Chondrocyte (in vitro differentiated cells): ENCODE results near the gene IL19. TPM values are rescaled to one million over a fixed set of nuclear protein-coding genes. Genes with fewer than 3 reads are reported as not detected.

Experiments
- DNase-seq: peaks from one replicate; pipeline ENCODE4 v3.0.0; 2021; ENCODE audit warnings: mixed read lengths, low spot score
- H3K27ac Mint-ChIP-seq: one replicate; pipeline ENCODE4 v1.8.0; 2021; ENCODE audit warnings: mild to moderate bottlenecking, moderate library complexity, mixed read lengths; ENCODE audit not compliant: unreplicated experiment
- H3K27me3 Mint-ChIP-seq: 2 replicates; pipeline ENCODE4 v1.8.0; 2021; ENCODE audit warnings: low read depth, mixed read lengths
- H3K36me3 Mint-ChIP-seq: 2 replicates; pipeline ENCODE4 v1.8.0; 2021; ENCODE audit warnings: low read depth, mixed read lengths
- H3K4me1 Mint-ChIP-seq: 2 replicates; pipeline ENCODE4 v1.8.0; 2021; ENCODE audit warnings: low read depth, mild to moderate bottlenecking, mixed read lengths
- H3K4me3 Mint-ChIP-seq: one replicate; pipeline ENCODE4 v1.8.0; 2021; ENCODE audit warnings: mild to moderate bottlenecking, moderate library complexity, mixed read lengths; ENCODE audit not compliant: unreplicated experiment
- H3K9me3 Mint-ChIP-seq: 2 replicates; pipeline ENCODE4 v1.8.0; 2021; ENCODE audit warnings: low read depth, mixed read lengths
- total RNA-seq: library from RNA; stranded (reverse); gene quantifications from 3 replicates; pipeline ENCODE4 v1.2.1, GENCODE V29; 2021
- TF ChIP-seq, protein P1 (sequence below): fragments of 200-600 bp; sonication (generic); IDR thresholded peaks from 2 replicates; pipeline ENCODE4 v1.5.0; 2021; ENCODE audit warnings: antibody characterized with exemption, mild to moderate bottlenecking, moderate library complexity

The IL19 gene
- total RNA-seq, 1 donor from 2014 or later = not detected

DNA sequence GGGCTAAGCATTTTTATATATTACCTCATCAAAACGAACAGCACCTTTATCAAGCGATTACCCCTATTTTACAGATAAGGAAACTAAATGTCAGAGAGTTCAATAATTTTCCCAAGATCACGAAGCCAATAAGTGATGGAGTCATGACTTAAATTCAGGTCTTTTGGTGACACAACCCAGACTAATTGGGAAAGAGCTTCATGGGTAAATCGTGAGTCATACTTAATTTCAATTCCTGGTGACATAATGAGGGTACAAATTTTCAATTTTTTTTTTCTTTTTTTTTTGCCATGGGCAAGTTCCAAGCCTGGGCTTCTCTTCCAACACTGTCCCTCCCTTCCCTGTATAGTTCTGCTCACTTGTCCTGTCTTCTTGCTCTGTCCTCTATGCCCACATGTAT lies 31.8 kb downstream of the IL19 start:
- H3K36me3 Mint-ChIP-seq = no peaks in the 10 kb centered on the region
- TF ChIP-seq, protein P1, sequence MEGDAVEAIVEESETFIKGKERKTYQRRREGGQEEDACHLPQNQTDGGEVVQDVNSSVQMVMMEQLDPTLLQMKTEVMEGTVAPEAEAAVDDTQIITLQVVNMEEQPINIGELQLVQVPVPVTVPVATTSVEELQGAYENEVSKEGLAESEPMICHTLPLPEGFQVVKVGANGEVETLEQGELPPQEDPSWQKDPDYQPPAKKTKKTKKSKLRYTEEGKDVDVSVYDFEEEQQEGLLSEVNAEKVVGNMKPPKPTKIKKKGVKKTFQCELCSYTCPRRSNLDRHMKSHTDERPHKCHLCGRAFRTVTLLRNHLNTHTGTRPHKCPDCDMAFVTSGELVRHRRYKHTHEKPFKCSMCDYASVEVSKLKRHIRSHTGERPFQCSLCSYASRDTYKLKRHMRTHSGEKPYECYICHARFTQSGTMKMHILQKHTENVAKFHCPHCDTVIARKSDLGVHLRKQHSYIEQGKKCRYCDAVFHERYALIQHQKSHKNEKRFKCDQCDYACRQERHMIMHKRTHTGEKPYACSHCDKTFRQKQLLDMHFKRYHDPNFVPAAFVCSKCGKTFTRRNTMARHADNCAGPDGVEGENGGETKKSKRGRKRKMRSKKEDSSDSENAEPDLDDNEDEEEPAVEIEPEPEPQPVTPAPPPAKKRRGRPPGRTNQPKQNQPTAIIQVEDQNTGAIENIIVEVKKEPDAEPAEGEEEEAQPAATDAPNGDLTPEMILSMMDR = no peak
- H3K27me3 Mint-ChIP-seq = peaks cover 22% of the 10 kb centered on the region
- H3K4me1 Mint-ChIP-seq = no peaks in the 10 kb centered on the region
- no peak overlapping the region for H3K27ac Mint-ChIP-seq
- no peak overlapping the region for H3K4me3 Mint-ChIP-seq
- H3K9me3 Mint-ChIP-seq = no peaks in the 10 kb centered on the region
- no peak for DNase-seq

DNA sequence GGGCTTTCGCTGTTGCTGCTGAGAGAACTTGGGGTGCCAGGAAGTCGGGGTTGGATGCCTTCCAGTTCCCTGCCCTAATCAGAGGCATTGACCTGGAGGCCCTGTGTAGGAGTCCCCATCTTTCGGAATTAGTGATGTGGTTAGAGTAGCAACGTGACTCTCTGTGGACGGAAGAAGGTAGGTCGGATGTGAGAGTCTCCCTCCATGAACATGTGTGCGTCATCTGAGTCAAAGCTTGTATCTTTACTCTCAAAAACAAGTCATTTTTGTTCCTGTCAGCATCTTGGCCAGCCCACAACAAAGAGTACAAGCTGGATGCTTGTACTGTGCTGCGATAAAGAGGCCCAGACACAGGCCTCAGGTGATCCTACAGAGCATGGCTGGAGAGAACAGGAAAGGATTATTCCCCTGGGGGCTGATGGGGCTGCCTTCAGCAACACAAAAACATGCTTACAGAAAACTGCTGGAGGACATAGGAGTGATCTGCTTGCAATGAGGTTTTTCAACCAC lies 32.7 kb downstream of the IL19 start:
- H3K4me3 Mint-ChIP-seq = no peak overlapping the region
- no peaks in the 10 kb centered on the region for H3K9me3 Mint-ChIP-seq
- H3K36me3 Mint-ChIP-seq = no peaks in the 10 kb centered on the region
- no peak overlapping the region for H3K27ac Mint-ChIP-seq
- TF ChIP-seq, protein P1 = no peak
- no peaks in the 10 kb centered on the region for H3K4me1 Mint-ChIP-seq
- H3K27me3 Mint-ChIP-seq = peaks cover 24% of the 10 kb centered on the region
- DNase-seq = no peak

DNA sequence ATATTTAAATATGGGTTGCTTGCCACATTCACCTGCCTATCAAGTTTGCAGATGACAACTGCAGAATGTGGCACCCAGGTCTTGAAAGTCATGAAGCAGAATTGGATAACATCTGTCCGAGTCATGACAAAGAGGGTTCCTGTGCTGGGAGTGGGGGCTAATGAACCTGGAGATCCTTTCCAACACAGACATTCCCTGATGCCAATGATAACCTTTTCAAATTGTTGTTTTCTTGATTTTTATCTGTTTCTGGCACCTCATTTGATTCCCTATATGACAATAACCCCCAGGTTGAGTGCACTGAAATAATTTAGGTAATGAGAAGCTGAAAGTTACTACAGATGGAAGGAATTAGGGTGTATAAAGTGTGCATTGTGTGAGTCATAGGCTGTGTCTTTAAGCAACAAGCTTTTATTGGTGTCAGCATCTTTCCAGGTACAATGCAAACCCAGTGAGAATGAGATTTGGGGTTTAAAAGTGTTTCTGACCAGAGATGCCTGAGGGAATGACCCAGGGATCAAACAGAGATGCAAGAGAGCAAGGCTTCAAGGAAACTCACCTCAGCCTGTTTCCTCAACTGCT lies 33.7 kb downstream of the IL19 start:
- H3K27ac Mint-ChIP-seq = no peak overlapping the region
- H3K4me3 Mint-ChIP-seq = no peak overlapping the region
- DNase-seq = no peak
- no peaks in the 10 kb centered on the region for H3K36me3 Mint-ChIP-seq
- no peaks in the 10 kb centered on the region for H3K4me1 Mint-ChIP-seq
- no peaks in the 10 kb centered on the region for H3K9me3 Mint-ChIP-seq
- peaks cover 29% of the 10 kb centered on the region for H3K27me3 Mint-ChIP-seq
- TF ChIP-seq, protein P1 = no peak

DNA sequence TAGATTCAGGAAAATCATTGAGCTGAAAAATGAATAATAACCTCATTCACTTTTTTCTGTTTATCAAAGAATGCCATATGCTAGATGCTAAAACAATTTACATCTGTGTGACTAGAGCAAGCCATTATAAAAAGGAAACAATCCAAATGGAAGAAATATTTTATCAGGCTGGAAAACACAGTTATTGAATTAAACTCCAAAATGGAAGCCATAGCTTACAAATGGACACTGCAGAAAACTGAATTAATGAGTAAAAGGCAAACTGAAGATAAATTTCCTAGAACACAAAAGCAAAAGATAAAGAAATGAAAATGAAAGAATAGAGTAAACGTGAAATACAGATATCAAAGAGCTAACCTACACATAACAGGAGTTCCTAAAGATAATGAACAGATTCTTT lies 34.8 kb downstream of the IL19 start:
- no peak for DNase-seq
- H3K27me3 Mint-ChIP-seq = peaks cover 27% of the 10 kb centered on the region
- H3K4me1 Mint-ChIP-seq = no peaks in the 10 kb centered on the region
- H3K9me3 Mint-ChIP-seq = no peaks in the 10 kb centered on the region
- H3K36me3 Mint-ChIP-seq = no peaks in the 10 kb centered on the region
- H3K4me3 Mint-ChIP-seq = no peak overlapping the region
- H3K27ac Mint-ChIP-seq = no peak overlapping the region
- TF ChIP-seq, protein P1 = no peak

DNA sequence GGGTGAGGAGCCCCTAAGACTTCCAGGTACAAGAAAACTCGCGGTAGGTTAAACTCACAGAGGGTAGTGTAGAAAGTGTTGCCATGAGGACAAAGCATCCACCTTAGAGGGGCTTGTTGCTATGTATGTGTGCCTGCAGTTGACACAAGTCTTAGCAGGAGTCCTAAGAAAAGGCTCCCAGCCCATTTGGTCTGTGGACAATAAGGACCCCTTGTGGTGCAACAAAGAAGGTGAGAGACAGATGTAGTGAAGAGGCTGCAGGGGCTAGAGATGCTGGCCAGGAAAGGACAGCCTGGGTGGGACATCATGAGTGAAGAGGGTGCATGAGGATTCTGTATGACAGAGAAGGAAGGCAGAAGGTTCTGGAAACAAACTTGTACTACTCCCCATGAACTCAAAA lies 38.0 kb downstream of the IL19 start:
- Mint-ChIP-seq H3K9me3 (peaks cover 13% of the 10 kb centered on the region), H3K36me3 (no peaks in the 10 kb centered on the region), H3K27me3 (peaks cover 21% of the 10 kb centered on the region), H3K4me3 (no peak overlapping the region), H3K27ac (no peak overlapping the region), H3K4me1 (no peaks in the 10 kb centered on the region)
- DNase-seq = no peak
- TF ChIP-seq, protein P1 = peak; percentile 56
